Gastroesophageal sphincter (tissue), 3 donors: ENCODE results near the gene MRPL12.

Experiments used
- POLR2A ChIP-seq, 2 donors: fragments of 450-650 bp; IDR thresholded peaks; one replicate each; pipeline ENCODE4 v1.6.1; 2017; ENCODE audit warnings: antibody characterized with exemption in 2 of 2, mild to moderate bottlenecking in 2 of 2, moderate library complexity in 1 of 2
- POLR2AphosphoS5 ChIP-seq: sonication (generic); formaldehyde crosslinking; IDR thresholded peaks from one replicate; pipeline ENCODE4 v1.6.1; 2017; ENCODE audit warnings: antibody characterized with exemption
- TF ChIP-seq, protein P1 (sequence below), 4 experiments: fragments of 200-600 bp in 2 of 4; fragments of 450-650 bp in 2 of 4; sonication (generic) in 1 of 4; IDR thresholded peaks; one replicate each; pipeline ENCODE4 v1.5.1; 2017 to 2019; ENCODE audit warnings: antibody characterized with exemption in 4 of 4, mild to moderate bottlenecking in 2 of 4, moderate library complexity in 2 of 4

DNA sequence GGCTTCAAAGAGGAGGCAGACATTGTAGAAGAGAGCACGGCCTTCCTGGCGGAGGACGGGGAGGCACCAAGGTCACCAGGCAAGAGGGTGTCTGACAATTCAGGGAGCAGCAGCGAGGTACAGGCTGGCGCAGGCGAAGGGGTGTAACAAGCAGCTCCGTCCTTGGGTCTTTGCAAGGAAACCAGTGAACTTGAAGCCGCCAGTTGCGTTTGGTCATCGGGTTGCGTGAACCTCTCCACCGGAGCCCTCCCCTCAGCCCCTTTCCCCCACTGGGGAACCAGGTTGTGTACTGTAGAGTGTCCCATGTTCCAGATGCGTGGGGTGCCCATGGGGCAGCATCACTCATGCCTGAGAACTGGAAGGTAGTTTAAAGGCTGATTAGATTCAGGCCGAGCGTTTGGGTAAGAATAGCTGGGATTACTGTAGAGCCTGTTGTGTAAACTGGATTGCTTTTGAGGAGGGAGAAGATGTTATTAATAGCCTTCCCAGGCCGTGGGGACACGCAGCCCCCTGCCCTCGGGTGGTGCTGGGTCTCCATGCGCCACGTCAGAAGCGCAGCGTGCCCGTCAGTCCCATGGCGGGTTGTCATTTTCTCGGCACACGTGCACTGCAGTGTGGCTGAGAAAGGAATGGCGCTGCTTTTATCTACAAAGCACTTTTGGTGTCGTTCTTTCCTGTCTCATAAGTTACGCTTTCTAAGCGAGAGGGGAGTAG is 2.5 kb downstream of the MRPL12 start:
- no peak for TF ChIP-seq POLR2A (IDR thresholded peaks at IDR 0.05)
- TF ChIP-seq, protein P1, sequence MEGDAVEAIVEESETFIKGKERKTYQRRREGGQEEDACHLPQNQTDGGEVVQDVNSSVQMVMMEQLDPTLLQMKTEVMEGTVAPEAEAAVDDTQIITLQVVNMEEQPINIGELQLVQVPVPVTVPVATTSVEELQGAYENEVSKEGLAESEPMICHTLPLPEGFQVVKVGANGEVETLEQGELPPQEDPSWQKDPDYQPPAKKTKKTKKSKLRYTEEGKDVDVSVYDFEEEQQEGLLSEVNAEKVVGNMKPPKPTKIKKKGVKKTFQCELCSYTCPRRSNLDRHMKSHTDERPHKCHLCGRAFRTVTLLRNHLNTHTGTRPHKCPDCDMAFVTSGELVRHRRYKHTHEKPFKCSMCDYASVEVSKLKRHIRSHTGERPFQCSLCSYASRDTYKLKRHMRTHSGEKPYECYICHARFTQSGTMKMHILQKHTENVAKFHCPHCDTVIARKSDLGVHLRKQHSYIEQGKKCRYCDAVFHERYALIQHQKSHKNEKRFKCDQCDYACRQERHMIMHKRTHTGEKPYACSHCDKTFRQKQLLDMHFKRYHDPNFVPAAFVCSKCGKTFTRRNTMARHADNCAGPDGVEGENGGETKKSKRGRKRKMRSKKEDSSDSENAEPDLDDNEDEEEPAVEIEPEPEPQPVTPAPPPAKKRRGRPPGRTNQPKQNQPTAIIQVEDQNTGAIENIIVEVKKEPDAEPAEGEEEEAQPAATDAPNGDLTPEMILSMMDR (IDR thresholded peaks at IDR 0.05): no peak
- no peak for TF ChIP-seq POLR2AphosphoS5
